HG03103 (cell line): ENCODE results near the gene WDR90.

Experiments used
- ATAC-seq: cut with Tn5 transposase; IDR thresholded peaks from one replicate; pipeline ENCODE4 v1.9.1; 2021; ENCODE audit warnings: low read depth; ENCODE audit not compliant: unreplicated experiment

Gene WDR90

DNA sequence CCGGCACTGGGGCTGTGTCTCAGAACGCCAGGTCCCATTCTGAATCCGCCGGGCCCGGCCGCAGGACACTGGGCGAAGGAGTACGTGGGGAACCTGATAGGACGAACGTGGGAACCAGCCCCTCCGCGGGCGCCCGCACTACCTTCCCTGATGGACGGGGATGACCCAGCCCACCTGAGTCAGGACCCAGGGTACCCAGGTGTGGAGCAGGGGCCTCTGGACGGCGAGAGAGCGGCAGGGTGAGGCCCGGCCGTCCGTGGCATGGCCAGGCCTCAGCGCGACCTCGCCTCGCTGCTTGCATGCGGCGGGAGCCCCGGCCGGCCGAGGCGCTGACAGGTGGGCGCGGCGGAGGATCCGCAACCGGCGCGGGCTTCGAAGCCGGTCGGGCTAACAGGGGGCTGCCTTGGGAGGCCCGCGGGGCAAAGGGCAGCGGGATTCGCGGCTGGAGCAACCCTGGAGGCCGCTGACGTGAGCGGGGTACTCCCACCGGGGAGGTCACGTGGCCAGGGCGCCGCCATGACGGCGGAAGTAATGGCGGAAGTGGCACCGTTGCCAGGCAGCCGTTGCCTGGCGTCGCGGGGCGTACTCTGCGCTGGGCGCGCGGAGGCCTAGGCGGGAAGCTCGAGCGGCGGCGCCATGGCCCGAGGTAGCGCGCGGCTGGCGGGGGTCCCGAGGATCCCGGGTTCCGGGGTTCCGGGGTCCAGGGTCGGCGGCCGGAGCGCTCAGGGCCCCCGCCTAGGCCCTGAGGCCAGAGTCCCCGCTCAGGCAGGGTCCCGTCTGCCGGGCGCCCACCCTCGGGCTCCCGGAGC, at the start of gene WDR90:
WDR90 (plus strand) TSS at position 585 of the 809 bp plus-strand sequence; CDS start at position 637, 52 bp downstream.
- peak; percentile 69 for ATAC-seq

DNA sequence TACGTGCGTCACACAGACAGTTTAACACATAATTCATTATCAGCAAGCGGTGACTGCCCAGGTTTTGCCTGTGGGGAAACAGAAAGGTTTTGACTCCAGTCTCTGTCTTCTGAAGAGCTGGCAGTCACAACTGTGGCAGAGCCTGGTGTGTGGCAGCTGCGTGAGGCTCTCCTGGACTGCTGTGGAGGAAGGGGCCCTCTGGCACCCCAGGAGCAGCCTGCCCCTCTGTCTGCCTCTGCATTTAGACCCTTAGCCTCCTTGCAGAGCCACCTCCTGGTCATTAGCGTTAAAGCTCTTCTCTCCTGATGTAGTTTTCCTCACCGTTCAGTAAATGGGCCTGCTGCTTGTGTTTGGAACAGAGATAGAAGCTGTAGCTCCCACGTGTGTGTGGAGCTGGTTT, 48.4 kb upstream of the WDR90 start:
- ATAC-seq: no peak

DNA sequence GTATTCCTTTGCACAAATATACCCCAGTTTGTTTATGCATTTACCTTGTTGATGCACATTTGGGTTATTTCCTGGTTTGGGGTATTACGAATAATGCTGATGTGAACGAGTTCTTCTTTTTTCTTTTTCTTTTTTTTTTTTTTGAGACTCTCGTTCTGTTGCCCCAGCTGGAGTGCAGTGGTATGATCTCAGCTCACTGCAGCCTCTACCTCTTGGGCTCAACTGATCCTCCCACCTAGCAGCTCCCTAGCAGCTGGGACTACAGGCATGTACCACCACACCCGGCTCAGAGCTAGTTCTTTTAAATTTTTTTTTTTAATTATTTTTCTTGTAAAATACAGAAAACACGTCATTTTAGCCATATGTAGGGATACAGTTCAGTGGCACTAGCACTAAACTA, 45.2 kb upstream of the WDR90 start:
- ATAC-seq: no peak

DNA sequence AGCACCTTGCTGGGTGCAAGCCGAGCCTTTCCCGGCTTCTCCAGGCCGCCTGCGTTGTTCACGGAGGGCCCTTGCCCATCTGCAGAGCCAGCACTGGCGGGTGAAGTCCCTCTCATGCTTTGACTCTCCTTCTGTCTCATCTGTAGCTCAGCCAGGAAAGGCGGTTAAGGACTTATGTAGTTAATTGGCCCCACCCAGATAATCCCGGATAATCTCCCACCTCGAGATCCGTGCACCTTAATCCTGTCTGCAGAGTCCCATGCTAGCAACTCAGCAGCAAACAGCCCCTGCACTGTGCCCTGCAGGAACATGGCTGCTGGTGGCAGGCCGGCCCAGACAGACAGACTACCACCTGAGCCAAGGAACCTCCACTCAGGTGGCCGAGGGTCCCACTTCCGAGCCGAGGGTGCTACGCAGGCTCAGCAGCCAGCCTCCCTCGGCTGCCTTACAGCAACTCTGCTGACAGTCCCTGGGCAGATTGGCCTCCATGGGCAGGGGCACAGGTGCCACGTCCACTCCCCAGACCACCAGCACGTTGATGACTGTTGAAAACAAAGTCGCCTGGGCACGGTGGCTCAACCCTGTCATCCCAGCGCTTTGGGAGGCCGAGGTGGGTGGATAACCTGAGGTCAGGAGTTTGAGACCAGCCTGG, 42.4 kb upstream of the WDR90 start:
- no peak for ATAC-seq

DNA sequence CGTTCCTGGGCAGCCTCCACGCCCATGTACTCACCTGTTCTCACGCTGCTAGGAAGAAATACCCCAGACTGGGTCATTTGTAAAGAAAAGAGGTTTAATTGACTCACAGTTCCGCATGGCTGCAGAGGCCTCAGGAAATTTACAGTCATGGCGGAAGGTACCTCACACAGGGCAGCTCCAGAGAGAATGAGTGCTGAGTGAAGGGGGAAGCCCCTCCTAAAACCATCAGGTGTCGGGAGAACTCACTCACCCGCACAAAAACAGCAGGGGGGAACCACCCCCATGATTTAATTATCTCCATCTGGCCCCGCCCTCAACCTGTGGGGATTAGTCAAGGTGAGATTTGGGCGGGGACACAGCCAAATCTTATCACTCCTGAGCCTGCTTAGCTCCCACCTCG, 41.1 kb upstream of the WDR90 start:
- no peak for ATAC-seq

DNA sequence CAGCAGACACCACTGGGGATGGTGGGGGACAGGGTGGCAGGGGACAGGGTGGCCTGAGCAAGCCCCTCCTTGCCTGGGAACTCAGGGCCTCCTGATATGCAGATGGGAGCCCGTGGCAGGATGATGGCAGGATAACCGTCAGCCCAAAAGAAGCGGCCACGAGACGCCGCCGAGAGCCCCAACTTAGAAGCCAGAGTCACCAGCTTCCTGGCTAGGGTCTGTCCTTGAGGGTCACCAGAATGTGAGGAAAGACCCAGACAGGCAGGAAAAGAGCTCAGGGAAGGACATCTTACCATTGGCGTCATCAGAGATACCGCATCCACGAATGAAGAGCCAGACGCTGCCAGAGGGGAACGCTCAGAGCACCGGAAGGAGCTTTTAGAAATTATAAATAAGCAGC, 39.8 kb upstream of the WDR90 start:
- ATAC-seq: no peak

DNA sequence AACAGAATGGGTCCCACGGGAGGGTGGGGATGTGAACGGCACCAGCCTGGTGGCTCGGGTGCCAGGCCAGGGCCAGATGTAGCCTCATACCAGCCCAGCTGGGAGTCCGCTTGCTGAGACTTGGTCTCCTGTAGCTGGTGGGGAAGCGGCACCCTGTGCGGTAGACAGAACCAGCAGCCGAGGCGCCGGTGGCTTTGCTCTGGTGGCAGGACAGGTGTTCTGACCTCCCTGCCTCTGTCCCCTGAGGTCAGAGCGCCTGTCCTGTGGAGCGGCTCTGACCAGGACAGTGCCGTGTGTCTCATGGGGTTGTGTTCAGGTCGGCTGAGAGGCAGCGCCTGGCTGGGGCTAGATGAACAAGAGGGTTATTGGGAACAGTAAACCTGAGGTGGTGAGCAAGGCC, 39.2 kb upstream of the WDR90 start:
- no peak for ATAC-seq

DNA sequence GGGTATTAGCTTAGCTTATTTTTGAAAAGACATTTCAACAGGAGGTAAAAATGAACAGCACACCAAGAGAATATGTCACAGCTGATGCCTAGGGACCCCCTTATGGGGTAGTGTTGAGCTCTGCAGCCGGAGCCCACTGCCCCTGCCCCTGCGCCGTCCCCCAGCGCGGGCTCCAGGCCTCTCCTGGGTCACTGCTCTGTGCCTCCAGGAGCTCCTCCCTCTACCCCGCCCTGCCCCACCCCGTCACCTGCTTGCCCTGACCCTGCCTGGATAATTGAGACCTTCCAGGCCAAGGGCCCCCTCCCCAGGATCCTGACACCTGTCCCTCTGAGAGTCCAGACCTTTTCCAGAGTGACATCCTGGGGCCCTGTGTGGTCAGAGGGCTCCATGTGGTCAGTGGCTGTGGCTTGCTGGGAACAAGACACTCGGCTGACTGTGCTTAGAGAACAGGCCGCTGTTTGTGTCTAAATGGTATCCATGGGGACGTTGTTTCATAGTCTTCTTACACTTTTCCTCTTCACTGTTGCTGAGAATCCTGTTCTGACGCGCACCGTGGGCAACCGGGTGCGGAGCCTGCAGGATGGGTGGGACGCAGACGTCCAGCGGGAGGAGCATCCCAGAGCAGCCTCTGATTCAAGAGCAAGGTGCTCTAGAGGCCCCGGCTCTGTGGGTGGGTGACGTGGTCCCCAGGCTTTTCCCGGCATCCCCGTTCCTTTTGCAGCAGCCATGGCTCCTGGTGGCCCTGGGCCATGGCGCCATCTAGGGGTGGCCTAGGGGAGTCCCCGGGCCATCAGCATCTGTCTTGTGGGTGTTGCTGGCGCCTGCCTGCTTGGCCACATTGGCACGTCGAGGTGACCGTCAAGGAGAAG, 38.4 kb upstream of the WDR90 start:
- no peak for ATAC-seq

DNA sequence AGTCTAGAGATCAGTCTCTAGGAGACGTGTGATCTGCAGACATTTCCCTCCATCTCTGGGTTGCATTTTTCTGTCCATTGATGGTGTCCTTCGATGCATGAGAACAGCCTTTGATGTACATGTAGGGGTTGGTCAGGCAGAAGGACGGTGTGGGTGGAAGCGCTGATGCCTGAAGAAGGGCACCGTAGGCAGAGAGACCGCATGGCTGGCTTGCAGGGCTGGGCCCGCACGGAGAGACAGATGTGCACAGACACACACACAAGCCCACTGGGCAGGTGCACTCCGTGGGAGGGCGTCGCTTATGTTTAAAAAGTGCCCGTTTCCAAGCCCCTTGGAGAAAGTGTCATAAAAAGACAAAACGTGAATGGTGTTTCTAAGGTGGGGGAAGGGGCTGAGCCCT, 34.0 kb upstream of the WDR90 start:
- ATAC-seq: no peak

DNA sequence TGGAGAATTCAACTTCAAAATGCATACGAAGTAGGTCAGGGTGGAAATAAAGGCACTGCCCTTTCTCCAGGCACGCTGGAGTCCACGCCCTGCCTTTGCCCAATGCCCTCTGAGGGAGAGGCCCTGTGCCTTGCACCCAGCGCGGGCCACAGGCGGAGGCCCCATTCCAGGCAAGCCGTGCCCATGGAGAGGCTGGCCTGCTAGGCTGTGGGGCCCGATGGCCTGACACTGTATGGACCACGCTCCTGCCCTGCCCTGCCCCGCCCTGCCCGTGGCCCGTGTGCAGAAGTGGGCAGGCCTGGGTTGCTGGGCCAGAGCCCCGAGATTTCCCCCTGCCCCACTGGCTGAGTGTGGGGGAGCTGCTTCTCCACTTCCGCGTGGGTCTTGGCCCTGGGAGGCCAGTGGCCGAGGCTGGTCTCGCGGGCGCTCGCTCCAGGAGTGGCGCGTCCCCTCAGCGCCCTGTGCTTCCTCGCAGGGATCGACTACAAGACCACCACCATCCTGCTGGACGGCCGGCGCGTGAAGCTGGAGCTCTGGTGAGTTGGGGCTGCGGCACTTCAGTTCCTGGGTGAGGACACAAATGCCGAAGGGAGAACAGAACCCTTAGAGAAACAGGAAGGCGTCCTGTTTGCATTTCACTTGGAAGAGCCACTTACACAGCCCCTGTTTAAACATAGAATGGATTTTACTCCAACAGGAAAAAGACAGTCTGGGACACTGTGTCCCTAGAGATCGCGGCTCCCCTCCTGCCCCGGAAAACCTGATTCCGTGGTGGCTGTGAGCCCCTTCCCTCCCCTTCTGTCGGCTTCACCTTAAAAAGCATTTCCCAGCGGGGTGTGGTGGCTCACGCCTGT, 32.2 kb upstream of the WDR90 start:
- no peak for ATAC-seq

DNA sequence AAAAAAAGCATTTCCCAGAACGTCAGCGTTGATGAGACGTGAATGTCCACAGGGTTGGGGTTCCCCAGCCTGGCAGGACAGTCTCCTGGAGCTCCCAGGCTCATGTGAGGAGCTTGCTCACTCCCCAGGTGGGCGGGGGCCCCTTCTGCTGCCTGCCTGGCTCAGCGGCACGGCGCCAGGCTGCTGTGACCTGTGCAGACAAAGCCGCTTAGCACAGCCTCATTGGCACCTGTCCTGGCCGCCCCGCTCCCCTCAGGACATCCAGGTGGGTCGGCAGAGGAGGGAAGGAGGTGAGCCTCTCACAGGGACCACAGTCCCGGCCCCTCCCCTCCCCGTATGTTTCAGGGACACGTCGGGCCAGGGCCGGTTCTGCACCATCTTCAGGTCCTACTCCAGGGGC, 31.3 kb upstream of the WDR90 start:
- ATAC-seq: no peak

DNA sequence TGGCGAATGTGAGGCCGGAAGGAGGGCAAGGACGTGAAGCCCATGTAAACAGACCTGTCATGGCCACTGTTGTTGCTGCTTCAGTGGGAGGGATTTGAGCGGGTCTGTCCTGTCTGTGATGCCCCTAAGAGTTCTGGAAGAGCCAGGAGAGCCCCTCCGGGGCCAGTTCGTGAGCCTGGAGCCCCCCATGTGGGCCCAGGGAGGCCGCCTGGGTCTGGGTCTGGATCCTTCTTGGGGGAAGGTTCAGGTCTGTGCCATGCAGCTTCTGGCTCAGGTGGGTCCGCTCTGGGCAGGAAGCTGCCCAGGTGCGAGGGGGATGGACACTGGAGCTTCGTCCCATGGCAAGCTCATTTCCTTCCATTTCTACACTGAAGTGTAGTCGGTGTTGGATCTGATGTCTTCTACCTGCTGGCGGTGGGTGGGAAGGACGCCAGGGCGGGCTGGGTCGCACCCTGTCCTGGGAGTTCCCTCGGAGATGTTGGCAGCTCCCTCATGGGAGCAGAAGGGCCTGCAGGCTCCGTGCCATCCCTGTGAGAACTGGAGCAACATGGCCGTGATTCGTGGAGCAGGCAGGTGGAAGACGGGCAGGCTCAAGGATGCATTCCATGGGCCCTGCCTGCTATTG, 29.6 kb upstream of the WDR90 start:
- ATAC-seq: no peak

DNA sequence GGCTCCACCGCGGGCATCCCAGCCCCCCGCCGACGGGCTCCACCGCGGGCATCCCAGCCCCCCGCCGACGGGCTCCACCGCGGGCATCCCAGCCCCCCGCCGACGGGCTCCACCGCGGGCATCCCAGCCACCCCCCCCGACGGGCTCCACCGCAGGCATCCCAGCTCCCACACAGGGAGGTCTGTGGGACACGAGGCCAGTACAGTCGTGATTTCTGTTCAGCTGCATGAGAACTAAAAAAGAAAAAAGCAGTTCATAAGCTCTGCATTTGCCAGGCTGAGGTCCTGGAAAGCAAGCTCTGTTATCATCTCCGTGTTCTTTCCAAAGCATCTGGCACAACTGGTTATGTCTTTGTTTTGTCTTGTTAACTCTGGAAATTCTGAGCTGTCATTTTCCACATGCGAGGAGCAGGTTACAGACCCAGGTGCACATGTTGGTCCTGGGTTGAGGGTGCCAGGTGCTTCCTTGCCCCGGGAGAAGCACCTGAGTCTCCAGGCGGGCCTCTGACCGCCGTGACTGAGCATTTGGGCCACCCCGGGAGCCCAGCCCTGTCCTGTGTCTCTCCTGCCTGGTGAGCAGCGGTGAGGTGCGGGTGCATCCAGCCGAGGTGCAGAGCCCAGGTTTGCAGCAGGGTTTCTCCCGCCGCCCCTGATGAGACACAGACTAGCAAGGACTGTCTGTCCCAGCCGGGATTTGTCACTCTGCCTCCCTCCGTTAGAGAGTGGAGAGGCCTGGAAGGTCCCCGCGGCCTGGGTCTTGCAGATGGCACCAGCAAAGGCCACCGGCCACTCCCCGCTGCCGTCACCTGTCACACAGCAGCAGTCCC, 28.3 kb upstream of the WDR90 start:
- no peak for ATAC-seq

DNA sequence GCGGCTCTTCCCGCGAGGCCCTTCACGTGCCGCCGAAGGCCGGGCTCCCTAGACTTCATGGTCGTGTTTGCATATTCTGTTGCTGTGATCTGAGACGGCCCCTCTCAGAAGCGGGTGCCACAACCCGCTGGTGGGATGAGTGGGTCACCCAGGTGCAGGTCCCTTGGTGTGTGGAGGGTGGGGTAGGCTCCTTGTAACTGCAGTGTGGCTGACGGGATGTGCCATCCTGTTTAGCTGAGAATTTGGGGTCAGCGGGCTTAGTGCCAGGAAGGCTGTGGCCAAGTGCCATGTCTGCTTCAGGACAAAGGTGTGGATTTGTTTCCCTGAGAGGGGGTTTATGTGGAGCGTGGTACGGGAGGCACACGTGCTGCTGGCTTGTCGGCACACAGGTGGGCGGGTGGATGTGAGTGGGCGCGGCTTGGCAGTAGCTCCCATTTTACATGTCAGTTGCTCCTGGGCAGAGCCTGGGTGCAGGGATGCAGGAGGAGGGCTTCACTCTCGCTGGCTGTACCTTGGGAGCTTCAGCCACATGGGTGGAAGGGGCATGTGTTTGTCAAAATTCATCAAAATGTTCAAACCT, 27.5 kb upstream of the WDR90 start:
- no peak for ATAC-seq

DNA sequence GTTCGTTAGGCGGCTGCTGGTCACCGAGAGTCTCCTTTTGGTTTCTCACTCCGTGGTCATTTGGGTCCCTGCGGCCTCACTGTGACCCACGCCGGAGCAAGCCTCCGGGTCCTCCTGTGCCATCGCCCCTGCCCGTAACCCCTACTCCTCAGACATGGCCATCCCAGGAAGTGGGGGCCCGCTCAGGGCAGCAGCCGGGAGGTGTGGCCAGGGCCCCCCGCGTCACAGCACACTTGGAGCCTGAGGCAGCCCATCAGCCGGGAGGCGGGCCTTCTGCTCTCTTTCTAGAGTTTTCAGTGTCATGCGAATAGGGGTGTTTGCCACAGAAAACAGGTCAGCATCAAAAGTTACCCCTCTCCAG, 26.3 kb upstream of the WDR90 start:
- ATAC-seq: no peak

DNA sequence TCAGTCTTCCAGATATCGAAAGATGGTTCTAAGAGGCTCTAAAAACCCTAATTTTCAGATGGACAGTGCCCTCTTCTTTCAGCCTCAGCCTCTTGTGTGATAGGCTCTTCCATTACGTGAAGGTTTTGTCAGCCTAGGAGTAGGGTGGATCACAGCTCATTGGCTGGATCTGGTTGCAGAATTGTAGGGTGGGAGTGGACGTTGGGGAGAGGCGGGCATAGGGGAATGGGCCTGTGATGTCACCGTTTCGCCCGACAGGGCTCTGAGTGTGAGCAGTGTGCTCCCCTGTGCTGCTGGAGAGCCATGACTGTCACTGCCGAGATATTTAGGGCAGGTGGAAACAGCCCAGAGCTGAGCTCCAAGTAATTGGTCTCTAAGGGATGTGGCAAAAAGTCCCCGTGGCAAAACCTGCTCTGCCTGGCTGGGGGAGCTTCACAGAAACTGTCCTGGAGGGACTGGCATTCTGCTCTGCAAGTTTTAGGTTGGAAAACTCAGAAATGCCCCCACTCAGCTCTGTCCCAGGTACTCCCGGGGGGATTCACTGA, 24.6 kb upstream of the WDR90 start:
- ATAC-seq: no peak

DNA sequence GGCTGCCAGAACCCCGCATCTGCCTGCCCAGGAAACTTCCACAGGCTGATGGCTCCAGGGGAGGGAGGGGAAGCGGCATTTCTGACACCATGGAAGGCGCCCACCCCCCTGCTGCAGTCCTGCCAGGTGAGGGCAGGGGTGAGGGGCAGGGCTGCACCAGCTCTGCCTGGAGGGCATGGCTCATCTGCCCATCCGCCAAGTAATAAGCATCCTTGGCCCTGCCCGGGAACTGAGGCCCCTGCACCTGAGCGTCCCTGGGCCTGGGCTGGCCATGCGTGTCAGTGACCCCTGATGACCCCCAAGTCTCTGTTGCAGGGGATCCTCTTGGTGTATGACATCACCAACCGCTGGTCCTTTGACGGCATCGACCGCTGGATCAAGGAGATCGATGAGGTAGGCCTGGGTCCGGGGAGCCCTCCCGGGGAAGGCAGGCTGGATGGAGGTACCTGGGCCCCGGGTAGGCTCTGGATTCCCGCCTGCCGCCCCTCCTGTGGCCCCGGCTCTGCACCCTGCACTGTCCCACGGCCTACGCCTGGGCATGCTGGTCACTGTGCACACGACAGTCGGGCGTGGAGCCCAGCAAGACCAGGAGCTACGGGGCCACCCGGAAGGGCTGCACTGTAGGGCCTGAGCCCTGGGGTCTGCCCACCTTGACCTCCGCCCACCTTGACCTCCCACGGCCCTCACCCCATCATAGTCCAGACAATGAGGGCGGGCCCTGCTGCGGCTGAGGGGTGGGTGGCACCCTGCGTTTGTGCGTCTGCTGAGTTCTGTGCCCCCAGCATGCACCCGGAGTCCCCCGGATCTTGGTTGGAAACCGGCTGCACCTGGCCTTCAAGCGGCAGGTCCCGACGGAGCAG, 23.8 kb upstream of the WDR90 start:
- ATAC-seq: no peak
